CD4-positive, CD25-positive, alpha-beta regulatory T cell (primary cell): ENCODE measurements around the gene MAPKAPK2. TPM values are rescaled to one million over a fixed set of nuclear protein-coding genes. Genes with fewer than 3 reads are reported as not detected.
A peak's percentile ranks its signal among the peaks of the same experiment; 100 is the strongest.

ENCODE experiments used
- ATAC-seq, 2 donors: fragments of 150-1000 bp; cut with Tn5 transposase; one replicate each; pipeline ENCODE4 v1.10.0; 2021; ENCODE audit warnings: low read depth in 2 of 2, moderate number of reproducible peaks in 2 of 2, moderate library complexity in 1 of 2
- DNase-seq, 3 donors: peaks; one replicate each; pipeline versions ENCODE4 v3.0.0 to v3.0.0-alpha.2; 2012 to 2022; ENCODE audit warnings: mixed read lengths in 1 of 3
- H3K27ac ChIP-seq: one replicate; pipeline ENCODE4 v1.7.0; 2013; ENCODE audit warnings: mild to moderate bottlenecking, low read length; ENCODE audit not compliant: insufficient read depth, poor library complexity, severe bottlenecking
- H3K27me3 ChIP-seq: one replicate; pipeline ENCODE4 v1.7.0; 2013; ENCODE audit warnings: low read length; ENCODE audit not compliant: control insufficient read depth, insufficient read depth
- H3K36me3 ChIP-seq: one replicate; pipeline ENCODE4 v1.7.0; 2013; ENCODE audit warnings: mild to moderate bottlenecking, low read length, moderate library complexity; ENCODE audit not compliant: control insufficient read depth, insufficient read depth
- H3K4me1 ChIP-seq: 2 replicates; pipeline ENCODE4 v1.7.0; 2013; ENCODE audit warnings: mild to moderate bottlenecking, low read length; ENCODE audit not compliant: insufficient read depth, control insufficient read depth, poor library complexity, severe bottlenecking
- H3K4me3 ChIP-seq: one replicate; pipeline ENCODE4 v1.7.0; 2013; ENCODE audit warnings: low read depth, mild to moderate bottlenecking, low read length, moderate library complexity
- H3K9me3 ChIP-seq, 2 experiments: 1 replicate in 1 of 2; 2 replicates in 1 of 2; pipeline ENCODE4 v1.7.0; 2013; ENCODE audit warnings: low read length in 2 of 2, mild to moderate bottlenecking in 1 of 2, moderate library complexity in 1 of 2; ENCODE audit not compliant: control insufficient read depth in 2 of 2
- H3K27ac Mint-ChIP-seq, 3 donors: one replicate each; pipeline ENCODE4 v1.8.0; 2020 to 2022; ENCODE audit warnings: mild to moderate bottlenecking in 3 of 3, mixed read lengths in 3 of 3, moderate library complexity in 2 of 3
- H3K27me3 Mint-ChIP-seq: one replicate; pipeline ENCODE4 v1.8.0; 2022; ENCODE audit warnings: mild to moderate bottlenecking, mixed read lengths
- H3K36me3 Mint-ChIP-seq: one replicate; pipeline ENCODE4 v1.8.0; 2020; ENCODE audit warnings: mixed read lengths
- H3K4me1 Mint-ChIP-seq, 4 donors: one replicate each; pipeline ENCODE4 v1.8.0; 2020 to 2022; ENCODE audit warnings: mixed read lengths in 4 of 4, mild to moderate bottlenecking in 1 of 4
- H3K4me3 Mint-ChIP-seq, 4 donors: one replicate each; pipeline ENCODE4 v1.8.0; 2020 to 2022; ENCODE audit warnings: mild to moderate bottlenecking in 4 of 4, mixed read lengths in 4 of 4, moderate library complexity in 3 of 4
- H3K9me3 Mint-ChIP-seq, 7 donors: one replicate each; pipeline ENCODE4 v1.8.0; 2020 to 2022; ENCODE audit warnings: mixed read lengths in 7 of 7, mild to moderate bottlenecking in 3 of 7, moderate library complexity in 2 of 7
- polyA plus RNA-seq, 4 donors: library from polyadenylated mRNA; unstranded; fragments of 300-500 nt; fragmentation: Illumina TruSeq; gene quantifications; one replicate each; pipeline ENCODE4 v1.2.3, GENCODE V29; 2021
- total RNA-seq: library from RNA; stranded (reverse); gene quantifications from one replicate; pipeline ENCODE4 v1.2.3, GENCODE V29; 2022

Gene MAPKAPK2
- total and polyA plus RNA-seq, 5 donors from 2014 or later: 2.4 to 167 (median 3.2) TPM

DNA sequence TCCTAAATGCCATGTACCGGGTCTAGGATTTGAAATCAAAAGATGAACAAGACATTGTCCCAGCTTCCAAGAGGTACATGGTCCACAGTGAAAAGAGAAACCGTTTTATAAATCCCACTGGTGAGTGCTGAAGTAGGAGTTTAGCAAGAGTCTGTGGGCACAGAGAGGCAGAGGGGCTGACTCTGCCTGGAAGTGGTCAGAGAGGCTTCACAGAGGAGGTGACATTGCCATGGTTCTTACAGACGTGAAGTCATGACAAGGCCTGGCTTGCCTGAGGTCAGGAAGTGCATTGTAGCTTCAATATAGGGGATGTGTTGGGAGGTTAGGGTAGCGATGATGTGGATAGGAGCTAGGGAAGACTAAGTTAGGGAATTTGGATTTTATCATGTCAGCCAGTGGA is 28.4 kb downstream of the MAPKAPK2 start:
- H3K27me3 Mint-ChIP-seq: no peaks in the 10 kb centered on the region
- no peaks in the 10 kb centered on the region for H3K36me3 ChIP-seq
- peaks cover 74% of the 10 kb centered on the region for H3K4me1 ChIP-seq
- H3K4me3 ChIP-seq: peak overlapping the region; percentile 20
- H3K27ac Mint-ChIP-seq: peak overlapping the region; percentile 1 to 76 (median 72)
- ATAC-seq (peak in 1 of 2 donors; percentile 28), DNase-seq (no peak)
- H3K27me3 ChIP-seq: no peaks in the 10 kb centered on the region
- no peak overlapping the region for H3K27ac ChIP-seq
- no peaks in the 10 kb centered on the region for H3K9me3 Mint-ChIP-seq
- H3K9me3 ChIP-seq: no peaks in the 10 kb centered on the region
- H3K36me3 Mint-ChIP-seq: peaks cover 4% of the 10 kb centered on the region
- peak overlapping the region; percentile 2 to 68 (median 27) for H3K4me3 Mint-ChIP-seq
- H3K4me1 Mint-ChIP-seq: peaks cover 38 to 95% (median 76%) of the 10 kb centered on the region in 4 donors

DNA sequence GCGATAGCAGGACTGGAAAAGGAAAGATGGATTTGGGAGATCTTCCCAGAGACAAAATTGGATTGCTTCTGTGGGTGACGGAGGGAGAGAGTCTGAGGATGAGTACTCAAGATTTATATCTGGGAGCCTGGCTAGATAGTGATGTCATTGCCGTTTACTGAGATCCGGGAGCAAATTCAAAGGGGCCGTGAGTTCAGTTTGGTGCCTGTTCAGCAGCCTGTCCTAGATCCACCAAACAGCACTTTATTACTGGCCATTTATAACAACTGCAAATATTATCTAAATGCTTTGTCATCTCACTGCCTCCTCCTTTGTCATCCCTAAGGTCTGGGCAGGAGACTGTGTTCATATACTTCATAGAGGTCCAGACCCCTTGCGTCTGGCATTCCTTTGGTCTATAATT is 29.2 kb downstream of the MAPKAPK2 start:
- Histone ChIP-seq H3K36me3 (no peaks in the 10 kb centered on the region), H3K27me3 (no peaks in the 10 kb centered on the region), H3K4me1 (peaks cover 66% of the 10 kb centered on the region), H3K4me3 (peak overlapping the region; percentile 21), H3K27ac (no peak overlapping the region), H3K9me3 (no peaks in the 10 kb centered on the region)
- DNase-seq (no peak), ATAC-seq (no peak)
- no peaks in the 10 kb centered on the region for H3K9me3 Mint-ChIP-seq
- peaks cover 4% of the 10 kb centered on the region for H3K36me3 Mint-ChIP-seq
- peak overlapping the region in 2 of 3 donors; percentile 59 to 72 for H3K27ac Mint-ChIP-seq
- H3K27me3 Mint-ChIP-seq: no peaks in the 10 kb centered on the region
- peaks cover 30 to 92% (median 72%) of the 10 kb centered on the region in 4 donors for H3K4me1 Mint-ChIP-seq
- peak overlapping the region in 2 of 4 donors; percentile 15 to 24 for H3K4me3 Mint-ChIP-seq

GRCh38 chr1:206714331-206715058 is 29.8 kb downstream of the MAPKAPK2 start:
- H3K36me3 ChIP-seq: no peaks in the 10 kb centered on the region
- H3K9me3 Mint-ChIP-seq: no peaks in the 10 kb centered on the region
- H3K4me3 ChIP-seq: peak overlapping the region; percentile 39
- H3K4me1 Mint-ChIP-seq: peaks cover 28 to 92% (median 69%) of the 10 kb centered on the region in 4 donors
- H3K4me3 Mint-ChIP-seq: peak overlapping the region; percentile 45 to 79 (median 71)
- H3K27me3 ChIP-seq: no peaks in the 10 kb centered on the region
- peak in 1 of 2 donors; percentile 37 for ATAC-seq
- peak overlapping the region; percentile 84 to 96 (median 87) for H3K27ac Mint-ChIP-seq
- peaks cover 66% of the 10 kb centered on the region for H3K4me1 ChIP-seq
- no peak for DNase-seq
- peaks cover 4% of the 10 kb centered on the region for H3K36me3 Mint-ChIP-seq
- peak overlapping the region; percentile 76 for H3K27ac ChIP-seq
- H3K9me3 ChIP-seq: no peaks in the 10 kb centered on the region
- no peaks in the 10 kb centered on the region for H3K27me3 Mint-ChIP-seq

DNA sequence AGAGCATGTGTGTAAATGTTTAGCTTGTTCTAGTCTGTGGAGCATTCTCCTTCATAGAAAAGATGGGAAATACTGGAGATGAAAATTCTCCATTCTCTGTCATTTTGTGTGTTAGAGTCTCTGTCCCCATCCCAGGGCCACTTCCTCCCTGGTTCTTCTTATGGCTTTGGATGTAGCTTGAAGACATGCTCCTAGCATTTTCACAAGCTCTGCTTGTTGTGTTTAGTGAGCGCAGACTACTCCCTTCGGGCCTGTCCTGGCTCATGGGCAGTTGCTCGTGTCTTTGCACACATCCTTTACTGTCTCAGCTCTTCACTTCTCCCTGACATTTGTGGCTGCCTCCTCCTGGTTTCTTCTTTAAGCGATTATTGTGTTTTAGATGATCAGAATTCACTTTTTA is 30.4 kb downstream of the MAPKAPK2 start:
- H3K27me3 ChIP-seq: no peaks in the 10 kb centered on the region
- H3K36me3 Mint-ChIP-seq: peaks cover 4% of the 10 kb centered on the region
- ATAC-seq (no peak), DNase-seq (no peak)
- H3K27me3 Mint-ChIP-seq: no peaks in the 10 kb centered on the region
- no peaks in the 10 kb centered on the region for H3K9me3 ChIP-seq
- peak overlapping the region; percentile 45 to 79 (median 71) for H3K4me3 Mint-ChIP-seq
- H3K4me1 Mint-ChIP-seq: peaks cover 27 to 92% (median 68%) of the 10 kb centered on the region in 4 donors
- no peaks in the 10 kb centered on the region for H3K9me3 Mint-ChIP-seq
- peaks cover 61% of the 10 kb centered on the region for H3K4me1 ChIP-seq
- peak overlapping the region; percentile 76 for H3K27ac ChIP-seq
- H3K4me3 ChIP-seq: peak overlapping the region; percentile 39
- no peaks in the 10 kb centered on the region for H3K36me3 ChIP-seq
- peak overlapping the region; percentile 84 to 96 (median 87) for H3K27ac Mint-ChIP-seq

DNA sequence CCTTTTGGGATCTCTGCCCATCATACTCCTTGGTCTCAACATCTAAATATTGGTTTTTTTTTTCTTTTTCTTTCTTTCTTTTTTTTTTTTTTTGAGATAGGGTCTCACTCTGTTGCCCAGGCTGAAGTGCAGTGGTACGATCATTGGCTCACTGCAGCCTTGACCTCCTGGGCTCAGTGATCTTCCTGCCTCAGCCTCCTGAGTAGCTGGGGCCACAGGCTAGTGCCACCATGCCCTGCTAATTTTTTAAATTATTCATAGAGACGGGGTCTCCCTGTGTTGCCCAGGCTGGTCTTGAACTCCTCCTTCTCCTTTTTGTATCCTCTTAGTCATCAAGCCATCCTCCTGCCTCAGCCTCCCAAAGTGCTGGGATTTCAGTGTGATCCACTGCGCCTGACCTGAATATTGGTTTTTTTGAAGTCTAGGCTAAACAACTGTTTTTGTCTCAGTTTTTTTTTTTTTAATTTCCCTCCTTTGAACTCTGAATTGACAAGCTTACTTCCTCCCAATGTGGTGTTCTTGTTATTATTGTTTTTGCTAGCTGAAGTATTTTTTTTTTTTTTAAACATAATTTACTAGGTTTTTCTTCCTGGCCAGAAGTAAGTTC is 30.9 kb downstream of the MAPKAPK2 start:
- H3K4me3 Mint-ChIP-seq: peak overlapping the region; percentile 69 to 86 (median 76)
- no peaks in the 10 kb centered on the region for H3K9me3 ChIP-seq
- H3K36me3 ChIP-seq: no peaks in the 10 kb centered on the region
- H3K27ac Mint-ChIP-seq: peak overlapping the region; percentile 84 to 94 (median 87)
- no peaks in the 10 kb centered on the region for H3K27me3 Mint-ChIP-seq
- DNase-seq: peak; percentile 23 to 62 (median 32)
- peaks cover 61% of the 10 kb centered on the region for H3K4me1 ChIP-seq
- H3K4me3 ChIP-seq: peak overlapping the region; percentile 72
- peak overlapping the region; percentile 76 for H3K27ac ChIP-seq
- peaks cover 4% of the 10 kb centered on the region for H3K36me3 Mint-ChIP-seq
- H3K4me1 Mint-ChIP-seq: peaks cover 22 to 89% (median 65%) of the 10 kb centered on the region in 4 donors
- no peaks in the 10 kb centered on the region for H3K9me3 Mint-ChIP-seq
- no peaks in the 10 kb centered on the region for H3K27me3 ChIP-seq
- peak; percentile 28 to 57 for ATAC-seq

DNA sequence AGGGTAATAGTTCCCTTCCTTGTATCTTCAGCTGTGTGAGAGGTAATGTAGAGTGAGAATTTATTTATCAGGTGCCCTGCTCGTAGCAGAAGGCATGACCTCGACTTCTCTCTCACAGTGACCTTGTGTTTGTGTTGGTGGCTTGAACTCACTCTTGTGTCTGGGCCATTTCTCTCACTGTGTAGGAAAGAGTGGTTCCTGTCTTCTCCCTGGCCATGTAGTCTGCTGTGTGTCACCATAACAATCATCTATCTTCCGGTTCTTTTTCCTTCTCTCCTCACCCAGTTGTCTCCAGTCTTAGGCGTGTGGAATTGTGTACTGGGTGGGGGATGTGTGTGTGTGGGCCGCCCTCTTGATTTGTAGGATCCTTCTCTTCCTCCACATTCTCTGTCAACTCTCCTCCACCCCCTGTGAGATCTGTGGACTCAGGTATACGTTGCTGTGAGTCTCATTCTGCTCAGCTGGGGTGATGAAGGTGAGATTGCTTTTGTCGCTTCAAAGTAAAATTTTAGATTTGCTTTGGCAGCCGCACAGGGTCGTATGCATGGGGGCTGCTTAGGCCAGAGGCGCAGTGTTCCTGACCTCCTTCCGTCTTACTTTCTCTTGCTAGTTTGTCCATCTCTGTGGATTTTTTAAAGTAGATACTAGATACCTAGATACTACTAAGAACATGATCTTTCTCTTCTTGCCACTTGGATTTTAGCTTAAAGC is 31.6 kb downstream of the MAPKAPK2 start:
- Mint-ChIP-seq H3K9me3 (no peaks in the 10 kb centered on the region), H3K4me3 (peak overlapping the region; percentile 6 to 86 (median 76))
- ATAC-seq: peak; percentile 40 to 47

GRCh38 chr1:206716870-206717673 is 32.4 kb downstream of the MAPKAPK2 start:
- Mint-ChIP-seq H3K27me3 (no peaks in the 10 kb centered on the region), H3K9me3 (no peaks in the 10 kb centered on the region), H3K36me3 (peaks cover 4% of the 10 kb centered on the region), H3K4me1 (peaks cover 19 to 88% (median 70%) of the 10 kb centered on the region in 4 donors), H3K27ac (peak overlapping the region; percentile 84 to 94 (median 87)), H3K4me3 (peak overlapping the region; percentile 22 to 79 (median 58))
- Histone ChIP-seq H3K4me1 (peaks cover 61% of the 10 kb centered on the region), H3K27ac (peak overlapping the region; percentile 76), H3K36me3 (no peaks in the 10 kb centered on the region), H3K4me3 (peak overlapping the region; percentile 72), H3K9me3 (no peaks in the 10 kb centered on the region), H3K27me3 (no peaks in the 10 kb centered on the region)
- ATAC-seq (no peak), DNase-seq (peak in 1 of 3 donors; percentile 28)

More for the DNA sequence above, 31.6 kb downstream of the MAPKAPK2 start:
- H3K36me3 Mint-ChIP-seq: peaks cover 4% of the 10 kb centered on the region
- Histone ChIP-seq H3K4me3 (peak overlapping the region; percentile 72), H3K4me1 (peaks cover 61% of the 10 kb centered on the region), H3K9me3 (no peaks in the 10 kb centered on the region), H3K36me3 (no peaks in the 10 kb centered on the region), H3K27ac (peak overlapping the region; percentile 76), H3K27me3 (no peaks in the 10 kb centered on the region)
- DNase-seq: peak in 1 of 3 donors; percentile 27
- peak overlapping the region; percentile 84 to 94 (median 87) for H3K27ac Mint-ChIP-seq
- peaks cover 22 to 90% (median 71%) of the 10 kb centered on the region in 4 donors for H3K4me1 Mint-ChIP-seq
- no peaks in the 10 kb centered on the region for H3K27me3 Mint-ChIP-seq
